ENCODE data around the gene CSAD. TPM values are rescaled to one million over a fixed set of nuclear protein-coding genes. Genes with fewer than 3 reads are reported as not detected.
A peak's percentile ranks its signal among the peaks of the same experiment; 100 is the strongest.
"Not testable (repeated sequence)": the region's sequence is repeated elsewhere in the genome, so short reads cannot be mapped to it uniquely, and the experiment has no call there.

Gene CSAD
- total and polyA plus RNA-seq, 2 donors (not counting 1 experiment from before 2014, with no cell fraction given), result 57.0 to 64.6 TPM

DNA sequence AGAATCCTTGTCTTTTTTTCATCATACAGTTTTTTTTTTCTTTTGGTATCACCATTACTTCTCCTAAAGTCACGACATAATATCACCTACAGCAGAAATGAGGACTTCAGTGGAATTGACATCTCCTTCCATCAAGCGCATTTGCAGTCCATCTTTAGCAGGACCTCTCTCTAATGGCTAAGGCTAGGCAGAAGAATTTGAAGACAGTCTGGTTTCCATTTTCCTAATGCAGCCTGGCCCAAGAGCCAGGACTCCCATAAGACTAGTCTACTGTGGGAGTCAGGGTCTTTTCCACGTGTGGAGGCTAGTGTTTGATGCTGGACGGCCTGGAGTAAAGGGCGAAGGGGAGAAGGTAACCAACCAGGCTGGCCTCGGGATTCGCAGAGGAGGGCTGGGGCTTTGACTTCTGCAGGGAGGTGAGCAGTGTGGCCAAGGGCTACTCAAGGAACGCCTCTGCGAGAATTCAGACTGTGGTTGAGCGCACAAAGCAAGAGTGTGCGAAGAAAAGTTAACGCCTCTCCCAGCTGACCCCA, 972 bp downstream of the CSAD start:
- H3K79me2 ChIP-seq (ENCODE audit: control insufficient read depth, insufficient read depth, low read length), result peaks cover 41% of the 10 kb centered on the region
- DNase-seq (no peak), ATAC-seq (ENCODE audit: low read depth) (peak; percentile 2)
- H2AFZ ChIP-seq (ENCODE audit: insufficient read depth, low read depth, low read length, poor library complexity, severe bottlenecking), result peak overlapping the region; percentile 97
- H4K20me1 ChIP-seq (ENCODE audit: control insufficient read depth, insufficient read depth, low read length, poor library complexity, severe bottlenecking), result peaks cover 39% of the 10 kb centered on the region
- no peaks in the 10 kb centered on the region for H3K9me3 ChIP-seq (ENCODE audit: control extremely low read depth in 1 of 3, control insufficient read depth in 2 of 3, insufficient read depth in 1 of 3, low read length in 2 of 3)
- H3K36me3 ChIP-seq (replicated peaks in 1 of 2; ENCODE audit: control extremely low read depth in 1 of 2, control insufficient read depth in 1 of 2, extremely low read depth in 1 of 2, insufficient read depth in 2 of 2, low read length in 1 of 2), result peaks cover 0 to 30% of the 10 kb centered on the region in 2 experiments
- intact Hi-C loops (cut with micrococcal nuclease), result loop anchor here (1.0 to 5.0 kb wide), 14 partner anchors 11 to 321 kb away; partner anchors contain the start of genes EIF4B, ESPL1, ITGB7 and MYG1
- Mint-ChIP-seq H3K4me1 (peaks cover 47% of the 10 kb centered on the region), H3K27ac (peak overlapping the region; percentile 95), H3K27me3 (no peaks in the 10 kb centered on the region), H3K9me3 (ENCODE audit: insufficient read depth) (no peaks in the 10 kb centered on the region), H3K4me3 (peak overlapping the region; percentile 95)
- ChIA-PET POLR2A (interaction anchor here (0.7 to 2.8 kb wide), 13 partner anchors 11 to 173 kb away, joined by 3 to 24 read pairs (median 6); partner anchors contain the start of genes ESPL1, ITGB7, MYG1 and PFDN5), CTCF (interaction anchor here (0.9 to 7.6 kb wide), 16 partner anchors 11 to 241 kb away, joined by 3 to 56 read pairs (median 7); partner anchors contain the start of genes AAAS, ESPL1 and SPRYD3)
- peak overlapping the region; percentile 78 for H3K9ac ChIP-seq (ENCODE audit: low read length)
- no peak for TF ChIP-seq EZH2 (IDR thresholded peaks at IDR 0.05; ENCODE audit: borderline replicate concordance, insufficient read depth, low read depth, low read length, poor library complexity, severe bottlenecking)
- TF ChIP-seq, protein P1, sequence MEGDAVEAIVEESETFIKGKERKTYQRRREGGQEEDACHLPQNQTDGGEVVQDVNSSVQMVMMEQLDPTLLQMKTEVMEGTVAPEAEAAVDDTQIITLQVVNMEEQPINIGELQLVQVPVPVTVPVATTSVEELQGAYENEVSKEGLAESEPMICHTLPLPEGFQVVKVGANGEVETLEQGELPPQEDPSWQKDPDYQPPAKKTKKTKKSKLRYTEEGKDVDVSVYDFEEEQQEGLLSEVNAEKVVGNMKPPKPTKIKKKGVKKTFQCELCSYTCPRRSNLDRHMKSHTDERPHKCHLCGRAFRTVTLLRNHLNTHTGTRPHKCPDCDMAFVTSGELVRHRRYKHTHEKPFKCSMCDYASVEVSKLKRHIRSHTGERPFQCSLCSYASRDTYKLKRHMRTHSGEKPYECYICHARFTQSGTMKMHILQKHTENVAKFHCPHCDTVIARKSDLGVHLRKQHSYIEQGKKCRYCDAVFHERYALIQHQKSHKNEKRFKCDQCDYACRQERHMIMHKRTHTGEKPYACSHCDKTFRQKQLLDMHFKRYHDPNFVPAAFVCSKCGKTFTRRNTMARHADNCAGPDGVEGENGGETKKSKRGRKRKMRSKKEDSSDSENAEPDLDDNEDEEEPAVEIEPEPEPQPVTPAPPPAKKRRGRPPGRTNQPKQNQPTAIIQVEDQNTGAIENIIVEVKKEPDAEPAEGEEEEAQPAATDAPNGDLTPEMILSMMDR (IDR thresholded peaks at IDR 0.05), result no peak
- 10% methylated on average over 10 of the region's 12 CpGs for WGBS (ENCODE audit: insufficient coverage)
- peak overlapping the region; percentile 81 to 92 (median 86) for H3K4me3 ChIP-seq (ENCODE audit: control extremely low read depth in 1 of 5, extremely low read depth in 1 of 5, insufficient read depth in 1 of 5, low read depth in 2 of 5, low read length in 4 of 5)
- H3K4me1 ChIP-seq (ENCODE audit: control insufficient read depth in 2 of 2, insufficient read depth in 2 of 2, low read length in 2 of 2), result peaks cover 28 to 35% of the 10 kb centered on the region in 2 donors
- peak overlapping the region; percentile 87 to 89 for H3K27ac ChIP-seq (ENCODE audit: low read length in 2 of 2)
- H3K27me3 ChIP-seq (replicated peaks in 1 of 4; ENCODE audit: control extremely low read depth in 1 of 4, control insufficient read depth in 3 of 4, insufficient read depth in 4 of 4, low read length in 3 of 4), result no peaks in the 10 kb centered on the region
- peak overlapping the region; percentile 77 for H3K4me2 ChIP-seq (replicated peaks; ENCODE audit: low read depth, low read length, poor library complexity, severe bottlenecking)

GRCh38 chr12:53178803-53179202, 1.9 kb downstream of the CSAD start:
- ATAC-seq (ENCODE audit: low read depth); H3K9me3 Mint-ChIP-seq (ENCODE audit: insufficient read depth); H3K27me3 ChIP-seq (replicated peaks in 1 of 4; ENCODE audit: control extremely low read depth in 1 of 4, control insufficient read depth in 3 of 4, insufficient read depth in 4 of 4, low read length in 3 of 4); H3K4me2 ChIP-seq (replicated peaks; ENCODE audit: low read depth, low read length, poor library complexity, severe bottlenecking); DNase-seq; H2AFZ ChIP-seq (ENCODE audit: insufficient read depth, low read depth, low read length, poor library complexity, severe bottlenecking); H3K9me3 ChIP-seq (ENCODE audit: control extremely low read depth in 1 of 3, control insufficient read depth in 2 of 3, insufficient read depth in 1 of 3, low read length in 2 of 3); intact Hi-C loops (cut with micrococcal nuclease); H3K27me3 Mint-ChIP-seq; H3K9ac ChIP-seq (ENCODE audit: low read length); H3K4me3 ChIP-seq (ENCODE audit: control extremely low read depth in 1 of 5, extremely low read depth in 1 of 5, insufficient read depth in 1 of 5, low read depth in 2 of 5, low read length in 4 of 5); H3K27ac ChIP-seq (ENCODE audit: low read length in 2 of 2): not testable (repeated sequence)
- H3K79me2 ChIP-seq (ENCODE audit: control insufficient read depth, insufficient read depth, low read length), result peaks cover 32% of the 10 kb centered on the region
- POLR2A ChIA-PET, result interaction anchor here (0.6 to 2.8 kb wide), 4 partner anchors 30 to 173 kb away, joined by 3 to 24 read pairs (median 3); no protein-coding TSS in a partner anchor
- Mint-ChIP-seq H3K4me3 (peak overlapping the region; percentile 95), H3K4me1 (peaks cover 39% of the 10 kb centered on the region), H3K27ac (peak overlapping the region; percentile 95)
- peaks cover 29% of the 10 kb centered on the region for H4K20me1 ChIP-seq (ENCODE audit: control insufficient read depth, insufficient read depth, low read length, poor library complexity, severe bottlenecking)
- CTCF ChIA-PET, result interaction anchor here (1.0 to 7.6 kb wide), 5 partner anchors 18 to 143 kb away, joined by 3 to 56 read pairs (median 8); partner anchors contain the start of gene AAAS
- peaks cover 0 to 23% of the 10 kb centered on the region in 2 experiments for H3K36me3 ChIP-seq (replicated peaks in 1 of 2; ENCODE audit: control extremely low read depth in 1 of 2, control insufficient read depth in 1 of 2, extremely low read depth in 1 of 2, insufficient read depth in 2 of 2, low read length in 1 of 2)
- WGBS (ENCODE audit: insufficient coverage), result 98% methylated on average over 11 of the region's 14 CpGs
- H3K4me1 ChIP-seq (ENCODE audit: control insufficient read depth in 2 of 2, insufficient read depth in 2 of 2, low read length in 2 of 2), result peaks cover 28 to 31% of the 10 kb centered on the region in 2 donors

DNA sequence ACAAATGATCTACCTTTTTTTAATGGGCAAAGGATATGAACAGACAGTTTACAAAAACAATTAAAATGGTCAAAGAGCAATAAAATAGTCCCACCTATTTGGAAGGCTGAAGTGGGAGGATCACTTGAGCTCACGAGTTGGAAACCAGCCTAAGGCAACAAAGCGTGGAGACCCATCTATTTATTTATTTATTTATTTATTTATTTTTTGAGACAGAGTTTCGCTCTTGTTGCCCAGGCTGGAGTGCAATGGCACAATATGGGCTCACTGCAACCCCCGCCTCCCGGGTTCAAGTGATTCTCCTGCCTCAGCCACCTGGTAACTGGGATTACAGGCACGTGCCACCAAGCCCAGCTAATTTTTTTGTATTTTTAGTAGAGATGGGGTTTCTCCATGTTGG, 3.3 kb downstream of the CSAD start:
- H3K4me3 ChIP-seq (ENCODE audit: control extremely low read depth in 1 of 5, extremely low read depth in 1 of 5, insufficient read depth in 1 of 5, low read depth in 2 of 5, low read length in 4 of 5); H3K9me3 ChIP-seq (ENCODE audit: control extremely low read depth in 1 of 3, control insufficient read depth in 2 of 3, insufficient read depth in 1 of 3, low read length in 2 of 3); H3K9ac ChIP-seq (ENCODE audit: low read length); DNase-seq; H3K27me3 Mint-ChIP-seq; H3K4me2 ChIP-seq (replicated peaks; ENCODE audit: low read depth, low read length, poor library complexity, severe bottlenecking); H3K9me3 Mint-ChIP-seq (ENCODE audit: insufficient read depth); H3K4me3 Mint-ChIP-seq; H3K36me3 ChIP-seq (replicated peaks in 1 of 2; ENCODE audit: control extremely low read depth in 1 of 2, control insufficient read depth in 1 of 2, extremely low read depth in 1 of 2, insufficient read depth in 2 of 2, low read length in 1 of 2); intact Hi-C loops (cut with micrococcal nuclease); H3K27me3 ChIP-seq (replicated peaks in 1 of 4; ENCODE audit: control extremely low read depth in 1 of 4, control insufficient read depth in 3 of 4, insufficient read depth in 4 of 4, low read length in 3 of 4); H2AFZ ChIP-seq (ENCODE audit: insufficient read depth, low read depth, low read length, poor library complexity, severe bottlenecking); POLR2A ChIA-PET; H3K27ac Mint-ChIP-seq; ATAC-seq (ENCODE audit: low read depth); H3K27ac ChIP-seq (ENCODE audit: low read length in 2 of 2): not testable (repeated sequence)
- peaks cover 16% of the 10 kb centered on the region for H4K20me1 ChIP-seq (ENCODE audit: control insufficient read depth, insufficient read depth, low read length, poor library complexity, severe bottlenecking)
- peaks cover 26% of the 10 kb centered on the region for H3K79me2 ChIP-seq (ENCODE audit: control insufficient read depth, insufficient read depth, low read length)
- H3K4me1 ChIP-seq (ENCODE audit: control insufficient read depth in 2 of 2, insufficient read depth in 2 of 2, low read length in 2 of 2), result peaks cover 20 to 21% of the 10 kb centered on the region in 2 donors
- CTCF ChIA-PET, result interaction anchor here (0.7 to 7.6 kb wide), 4 partner anchors 17 to 112 kb away, joined by 3 to 47 read pairs (median 7); no protein-coding TSS in a partner anchor
- WGBS (ENCODE audit: insufficient coverage), result 100% methylated on average over 2 of the region's 6 CpGs
- H3K4me1 Mint-ChIP-seq, result peaks cover 28% of the 10 kb centered on the region
